HL-60 (cell line): ENCODE results near the gene CBFA2T2.

ENCODE experiments used
- DNase-seq, 2 experiments: peaks; one replicate each; pipeline ENCODE4 v3.0.0-alpha.2; 2010 to 2020; ENCODE audit warnings: low read depth in 1 of 2, low spot score in 1 of 2
- H3K27ac ChIP-seq: fragments of 250-450 bp; sonication (Bioruptor Pico); replicated peaks from 2 replicates; pipeline ENCODE4 v1.5.1; 2020; ENCODE audit warnings: mild to moderate bottlenecking, moderate library complexity
- H3K27me3 ChIP-seq: fragments of 250-450 bp; sonication (Bioruptor Pico); 2 replicates; pipeline ENCODE4 v1.5.1; 2021; ENCODE audit warnings: mild to moderate bottlenecking, moderate library complexity; ENCODE audit not compliant: insufficient read depth, poor library complexity, severe bottlenecking
- H3K4me3 ChIP-seq: replicated peaks from 2 replicates; pipeline ENCODE4 v1.5.1; 2011; ENCODE audit warnings: mild to moderate bottlenecking, control low read depth, low read length; ENCODE audit not compliant: insufficient read depth
- CTCF ChIP-seq: IDR thresholded peaks from one replicate; pipeline ENCODE4 v1.5.1; 2011; ENCODE audit warnings: low read length, control low read depth, inconsistent platforms; ENCODE audit not compliant: insufficient read depth
- GABPA ChIP-seq: IDR thresholded peaks from 2 replicates; pipeline ENCODE4 v1.6.1; 2012; ENCODE audit warnings: low read depth
- POLR2AphosphoS5 ChIP-seq: IDR thresholded peaks from 2 replicates; pipeline ENCODE4 v1.6.1; 2012; ENCODE audit warnings: low read depth
- REST ChIP-seq: IDR thresholded peaks from 2 replicates; pipeline ENCODE4 v1.6.1; 2012; ENCODE audit warnings: low read depth; ENCODE audit not compliant: insufficient replicate concordance
- SPI1 ChIP-seq: IDR thresholded peaks from 2 replicates; pipeline ENCODE4 v1.6.1; 2012; ENCODE audit warnings: low read depth, mild to moderate bottlenecking, borderline replicate concordance

The CBFA2T2 gene

GRCh38 chr20:33600981-33601380 is 111.1 kb downstream of the CBFA2T2 start:
- no peak for DNase-seq
- no peak overlapping the region for H3K27ac ChIP-seq
- TF ChIP-seq POLR2AphosphoS5 (no peak), REST (no peak), GABPA (no peak), SPI1 (no peak)
- no peaks in the 10 kb centered on the region for H3K27me3 ChIP-seq
- H3K4me3 ChIP-seq, result no peak overlapping the region

GRCh38 chr20:33601861-33602260 is 112.0 kb downstream of the CBFA2T2 start:
- Histone ChIP-seq H3K27ac (no peak overlapping the region), H3K27me3 (no peaks in the 10 kb centered on the region), H3K4me3 (no peak overlapping the region)
- TF ChIP-seq POLR2AphosphoS5 (no peak), SPI1 (no peak), GABPA (no peak), CTCF (no peak), REST (no peak)
- no peak for DNase-seq

- Histone ChIP-seq H3K27me3 (no peaks in the 10 kb centered on the region), H3K27ac (no peak overlapping the region), H3K4me3 (no peak overlapping the region)
- TF ChIP-seq POLR2AphosphoS5 (no peak), REST (no peak), GABPA (no peak), SPI1 (no peak), CTCF (no peak)
- DNase-seq, result no peak
These were observed 113.1 kb downstream of the CBFA2T2 start for GRCh38 chr20:33602826-33603590.
